Cerebellar nuclear complex (tissue), 1 donor: ENCODE measurements around the gene RNF123.

Source experiments
- DNase-seq, 2 experiments: peaks; one replicate each; lab custom pipeline; 2025; lab: John Stamatoyannopoulos, UW

RNF123 gene

DNA sequence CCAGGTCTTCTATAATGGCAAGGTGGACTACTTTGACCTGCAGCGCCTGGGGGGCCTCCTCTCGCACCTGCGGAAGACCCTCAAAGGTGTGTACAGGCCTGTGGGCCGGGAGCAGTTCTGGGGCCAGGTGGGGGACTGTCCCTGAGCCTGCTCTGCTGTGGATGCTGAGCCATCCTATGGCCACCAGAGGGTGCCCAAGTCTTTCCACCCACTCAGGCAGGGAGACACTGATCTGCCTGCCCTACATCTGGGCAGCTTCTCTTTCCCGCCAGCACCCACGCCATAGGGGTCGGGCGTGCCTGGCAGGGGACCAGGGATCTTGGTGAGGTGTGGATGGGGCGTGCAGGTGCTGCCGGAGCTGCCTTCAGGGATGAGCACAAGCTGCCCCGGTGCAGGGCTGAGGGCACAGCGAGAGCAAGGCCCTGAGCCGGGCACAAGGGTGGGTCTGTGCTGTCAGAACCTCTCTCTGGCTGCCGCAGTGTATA lies 14.1 kb downstream of the RNF123 start:
- DNase-seq = no peak

DNA sequence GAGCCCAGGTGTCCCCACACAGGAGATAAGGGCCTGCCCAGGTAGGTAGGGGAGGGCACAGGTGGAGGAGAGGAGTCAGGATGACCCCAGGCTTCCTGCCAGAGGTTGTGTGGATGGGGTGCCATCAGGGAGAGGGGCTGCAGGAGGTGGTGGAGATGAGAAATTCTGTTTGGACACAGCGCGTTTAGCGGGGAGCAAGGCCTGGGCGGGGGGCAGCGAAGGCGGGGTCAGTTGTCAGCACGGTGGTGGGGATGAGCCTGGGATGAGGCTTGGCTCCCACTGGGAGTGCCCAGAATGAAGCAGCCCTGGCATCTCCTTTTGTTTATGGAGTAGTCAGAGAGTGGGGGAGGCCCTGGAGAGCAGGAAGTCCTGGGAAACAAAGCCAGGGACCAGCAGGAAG lies 14.6 kb downstream of the RNF123 start:
- DNase-seq = no peak

DNA sequence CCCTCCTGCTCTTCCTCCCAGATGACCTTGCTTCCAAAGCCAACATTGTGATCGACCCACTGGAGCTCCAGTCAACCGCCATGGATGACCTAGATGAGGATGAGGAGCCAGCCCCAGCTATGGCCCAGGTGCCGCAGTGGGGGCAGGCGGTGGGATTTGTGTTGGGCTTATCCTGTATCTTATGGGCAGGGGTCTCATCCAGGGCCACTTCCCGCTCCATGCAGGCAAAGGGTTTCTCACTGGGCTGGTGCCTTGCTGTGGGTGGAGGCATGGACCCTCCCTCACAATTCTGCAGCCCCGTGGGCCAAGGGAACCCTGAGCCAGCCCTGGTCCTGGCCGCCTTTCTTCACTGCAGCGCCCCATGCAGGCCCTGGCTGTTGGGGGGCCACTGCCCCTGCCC lies 15.3 kb downstream of the RNF123 start:
- DNase-seq = no peak

GRCh38 chr3:49705390-49705960 lies 16.1 kb downstream of the RNF123 start:
- no peak for DNase-seq

- no peak for DNase-seq
Measured at GRCh38 chr3:49706456-49707112, 17.2 kb downstream of the RNF123 start.

GRCh38 chr3:49707113-49707480 lies 17.7 kb downstream of the RNF123 start:
- DNase-seq = no peak

DNA sequence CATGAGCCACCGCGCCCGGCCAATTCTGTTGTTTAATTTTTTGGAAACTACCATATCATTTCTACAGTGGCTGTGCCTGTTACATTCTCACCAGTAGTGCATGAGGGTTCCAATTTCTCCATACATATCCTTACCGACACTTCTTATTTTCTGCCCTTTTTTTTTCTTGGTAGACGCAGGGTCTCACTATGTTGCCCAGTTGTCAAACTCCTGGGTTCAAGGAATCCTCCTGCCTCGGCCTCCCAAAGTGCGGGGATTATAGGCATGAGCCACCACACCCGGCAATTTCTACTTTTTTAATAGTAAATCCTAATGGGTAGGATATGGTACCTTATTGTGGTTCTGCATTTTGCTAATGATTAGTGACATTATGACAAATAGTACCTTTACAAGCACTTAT lies 20.5 kb downstream of the RNF123 start:
- DNase-seq = no peak

DNA sequence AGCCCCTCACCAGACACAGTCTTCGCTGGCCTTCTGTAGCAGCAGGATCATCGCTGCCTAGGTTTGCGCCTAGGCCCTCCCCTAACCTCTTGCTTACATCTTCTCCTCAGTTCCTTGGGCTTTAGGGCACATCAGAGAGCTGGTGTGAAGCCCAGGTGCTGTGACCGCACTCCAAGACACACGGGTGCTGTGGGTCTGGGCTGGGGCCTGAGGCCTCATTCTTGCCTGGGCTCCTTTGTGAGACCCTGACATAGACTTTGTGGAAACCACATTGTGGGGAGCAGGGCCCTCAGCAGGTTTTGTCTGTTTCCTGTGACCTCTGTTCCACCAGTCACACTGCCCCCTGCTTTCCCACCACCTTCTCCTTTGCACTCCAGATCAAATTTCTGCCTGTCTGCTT lies 22.1 kb downstream of the RNF123 start:
- DNase-seq = no peak

DNA sequence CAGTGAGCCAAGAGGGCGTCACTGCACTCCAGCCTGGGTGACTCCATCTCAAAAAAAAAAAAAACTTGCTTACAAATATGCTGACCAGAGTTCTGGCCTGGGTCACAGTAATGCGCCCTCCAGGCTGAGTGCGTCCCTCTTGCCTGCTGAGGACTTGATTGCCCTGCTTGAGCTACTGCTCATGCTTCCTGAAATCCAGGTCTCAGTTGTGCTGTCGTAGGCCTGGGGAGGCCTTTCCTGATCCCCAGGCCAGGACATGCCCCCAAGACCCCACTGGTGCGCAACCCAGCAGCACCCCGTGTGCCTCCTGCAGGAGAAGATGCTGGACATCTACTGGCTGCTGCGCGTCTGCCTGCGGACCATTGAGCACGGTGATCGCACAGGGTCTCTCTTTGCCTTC lies 22.8 kb downstream of the RNF123 start:
- DNase-seq = no peak

- DNase-seq = no peak
Measured at GRCh38 chr3:49712631-49713317, 23.4 kb downstream of the RNF123 start.

DNA sequence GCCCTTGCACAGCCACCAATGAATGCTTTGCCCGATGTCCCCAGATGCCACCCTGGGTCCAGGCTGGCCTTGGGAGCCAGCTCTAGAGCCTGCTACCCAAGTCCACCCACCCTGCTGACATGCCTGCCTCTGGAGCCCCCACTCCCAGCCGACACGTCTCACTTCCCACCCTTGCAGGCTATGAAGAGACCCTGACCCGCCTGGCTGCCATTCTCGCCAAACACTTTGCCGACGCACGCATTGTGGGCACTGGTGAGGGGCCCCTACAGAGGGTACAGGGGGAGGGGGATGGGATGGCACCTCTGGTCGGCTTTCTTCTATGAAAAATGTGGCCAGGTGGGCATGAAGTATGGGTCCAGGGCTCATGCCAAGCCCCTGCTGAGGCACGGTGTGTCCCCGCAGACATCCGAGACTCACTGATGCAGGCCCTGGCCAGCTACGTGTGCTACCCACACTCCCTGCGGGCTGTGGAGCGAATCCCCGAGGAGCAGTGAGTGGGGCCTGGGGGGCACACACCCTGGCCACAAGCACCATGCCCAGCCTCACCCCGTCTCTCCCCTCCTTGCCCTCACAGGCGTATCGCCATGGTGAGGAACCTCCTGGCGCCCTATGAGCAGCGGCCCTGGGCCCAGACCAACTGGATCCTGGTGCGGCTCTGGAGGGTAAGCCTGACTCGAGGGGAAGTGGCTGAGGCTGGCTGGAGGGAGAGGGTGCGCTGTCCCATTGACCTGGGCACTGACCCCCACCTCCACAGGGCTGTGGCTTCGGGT lies 24.2 kb downstream of the RNF123 start:
- DNase-seq = no peak

- DNase-seq = no peak
Measured at GRCh38 chr3:49714728-49715550, 25.6 kb downstream of the RNF123 start.

DNA sequence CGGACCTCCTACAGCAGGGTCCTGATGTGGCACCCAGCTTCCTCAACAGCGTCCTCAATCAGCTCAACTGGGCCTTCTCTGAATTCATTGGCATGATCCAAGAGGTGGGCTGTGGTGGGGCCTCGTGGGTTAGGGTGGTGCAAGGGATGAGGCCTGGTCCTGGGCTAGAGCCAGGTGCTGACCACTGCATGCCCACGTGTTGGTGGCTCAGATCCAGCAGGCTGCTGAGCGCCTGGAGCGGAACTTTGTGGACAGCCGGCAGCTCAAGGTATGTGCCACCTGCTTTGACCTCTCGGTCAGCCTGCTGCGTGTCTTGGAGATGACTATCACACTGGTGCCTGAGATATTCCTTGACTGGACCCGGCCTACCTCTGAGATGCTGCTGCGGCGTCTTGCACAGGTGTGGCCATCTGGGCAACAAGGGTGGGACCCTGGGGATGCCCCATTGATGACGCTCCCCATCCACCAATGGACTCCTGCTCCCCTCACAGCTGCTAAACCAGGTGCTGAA lies 26.3 kb downstream of the RNF123 start:
- no peak for DNase-seq

DNA sequence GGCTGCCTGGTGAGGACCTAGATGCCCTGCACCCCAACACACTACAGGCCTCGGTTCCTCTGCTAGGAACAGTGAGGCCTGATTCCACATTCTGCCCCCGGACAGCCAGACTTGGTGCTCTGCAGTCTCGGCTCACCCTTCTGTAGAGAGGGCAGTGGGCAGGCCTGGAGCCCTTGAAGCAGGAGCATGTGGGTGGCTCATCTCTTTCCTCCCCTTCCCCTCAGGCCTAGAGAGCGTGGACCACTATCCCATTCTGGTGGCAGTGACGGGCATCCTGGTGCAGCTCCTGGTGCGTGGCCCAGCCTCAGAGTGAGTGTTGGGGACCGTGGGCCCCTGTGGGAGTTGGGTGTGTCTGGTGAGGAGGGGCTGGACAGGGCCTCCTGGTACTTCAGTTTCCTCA lies 26.8 kb downstream of the RNF123 start:
- DNase-seq = no peak

- DNase-seq = no peak
Measured at GRCh38 chr3:49716691-49717210, 27.4 kb downstream of the RNF123 start.

GRCh38 chr3:49717211-49717958 lies 28.0 kb downstream of the RNF123 start:
- no peak for DNase-seq

GRCh38 chr3:49717959-49718857 lies 28.9 kb downstream of the RNF123 start:
- DNase-seq = no peak

DNA sequence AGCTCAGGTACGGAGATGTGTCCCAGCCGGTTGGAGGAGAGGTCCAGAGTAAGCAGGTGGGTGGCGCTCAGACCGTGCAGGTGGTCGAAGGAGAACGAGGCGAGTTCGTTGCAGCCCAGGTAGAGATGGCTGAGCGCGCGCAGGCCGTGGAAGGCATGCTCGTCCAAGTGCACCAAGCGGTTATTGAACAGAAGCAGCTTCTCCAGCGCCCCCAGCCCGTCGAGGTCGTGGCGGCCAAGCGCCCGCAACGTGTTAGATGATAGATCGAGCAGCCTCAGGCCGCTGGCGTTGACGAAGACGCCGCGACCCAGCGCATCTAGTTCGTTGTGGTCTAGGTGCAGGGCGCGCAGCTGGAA lies 29.5 kb downstream of the RNF123 start:
- no peak for DNase-seq

DNA sequence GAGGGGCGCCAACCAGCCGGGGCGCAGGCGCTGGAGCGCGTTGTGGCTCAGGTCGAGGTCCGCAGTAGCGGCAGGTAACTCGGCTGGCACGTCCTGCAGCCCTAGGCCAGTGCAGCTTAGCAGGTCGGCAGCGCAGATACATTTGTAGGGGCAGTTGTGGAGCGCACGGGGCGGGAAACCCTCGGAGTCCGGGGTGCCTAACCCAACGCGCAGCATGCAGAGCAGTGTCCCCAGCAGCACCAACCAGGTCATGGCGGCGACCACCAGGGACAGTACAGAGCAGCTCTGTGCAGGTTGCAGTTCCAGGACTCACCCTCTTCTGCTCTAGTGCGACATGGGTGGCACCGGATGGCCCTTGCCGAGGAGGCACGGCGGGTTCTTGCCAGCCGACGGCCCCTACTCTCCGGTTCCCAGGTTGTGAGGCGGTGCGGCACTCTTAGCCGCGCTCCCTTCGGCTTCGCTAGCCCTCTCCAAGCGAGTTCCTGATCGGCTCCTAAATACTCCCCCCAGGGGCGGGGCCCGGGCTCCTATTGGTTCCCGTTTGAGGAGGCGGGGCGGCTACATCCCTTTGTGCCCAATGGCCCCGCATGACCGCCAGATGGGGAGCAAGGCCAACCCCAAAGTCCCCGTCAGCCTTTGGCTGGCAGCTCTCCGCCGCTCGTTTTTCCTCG lies 30.0 kb downstream of the RNF123 start, which contains the start of gene AMIGO3:
TSS of gene AMIGO3 (minus strand) at position 471 of the 671 bp plus-strand sequence. CDS start at position 252, 219 bp downstream.
- peak; percentile 64 to 97 for DNase-seq
